GM10266 (cell line): ENCODE results near the gene MPV17L2.

Source experiments
- DNase-seq: peaks from one replicate; pipeline ENCODE4 v3.0.0; 2012; ENCODE audit errors: extremely low spot score
- TF ChIP-seq, protein P1 (sequence below): IDR thresholded peaks from 2 replicates; pipeline ENCODE4 v1.5.1; 2012; ENCODE audit warnings: mild to moderate bottlenecking, low read depth; ENCODE audit not compliant: control insufficient read depth, insufficient read depth; ENCODE audit errors: missing control alignments

The MPV17L2 gene

DNA sequence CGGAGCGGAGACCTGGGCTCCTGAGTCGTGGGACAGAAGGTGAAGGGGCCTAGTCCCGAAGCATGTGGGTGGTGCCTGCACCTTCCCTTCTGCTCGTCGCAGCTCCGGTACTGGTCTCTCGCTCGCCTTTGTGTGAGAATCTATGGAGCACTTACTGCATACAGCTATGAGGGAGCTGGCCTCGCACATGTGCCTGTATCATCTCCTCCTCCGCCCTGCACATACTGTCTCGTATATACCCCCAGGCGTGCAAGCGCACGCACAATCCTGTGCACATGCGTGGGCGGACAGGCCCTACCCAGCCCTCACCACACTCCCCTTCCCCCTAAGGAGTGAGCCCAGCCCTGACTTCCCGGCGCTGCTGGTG lies 31.4 kb upstream of the MPV17L2 start:
- no peak for DNase-seq
- TF ChIP-seq, protein P1, sequence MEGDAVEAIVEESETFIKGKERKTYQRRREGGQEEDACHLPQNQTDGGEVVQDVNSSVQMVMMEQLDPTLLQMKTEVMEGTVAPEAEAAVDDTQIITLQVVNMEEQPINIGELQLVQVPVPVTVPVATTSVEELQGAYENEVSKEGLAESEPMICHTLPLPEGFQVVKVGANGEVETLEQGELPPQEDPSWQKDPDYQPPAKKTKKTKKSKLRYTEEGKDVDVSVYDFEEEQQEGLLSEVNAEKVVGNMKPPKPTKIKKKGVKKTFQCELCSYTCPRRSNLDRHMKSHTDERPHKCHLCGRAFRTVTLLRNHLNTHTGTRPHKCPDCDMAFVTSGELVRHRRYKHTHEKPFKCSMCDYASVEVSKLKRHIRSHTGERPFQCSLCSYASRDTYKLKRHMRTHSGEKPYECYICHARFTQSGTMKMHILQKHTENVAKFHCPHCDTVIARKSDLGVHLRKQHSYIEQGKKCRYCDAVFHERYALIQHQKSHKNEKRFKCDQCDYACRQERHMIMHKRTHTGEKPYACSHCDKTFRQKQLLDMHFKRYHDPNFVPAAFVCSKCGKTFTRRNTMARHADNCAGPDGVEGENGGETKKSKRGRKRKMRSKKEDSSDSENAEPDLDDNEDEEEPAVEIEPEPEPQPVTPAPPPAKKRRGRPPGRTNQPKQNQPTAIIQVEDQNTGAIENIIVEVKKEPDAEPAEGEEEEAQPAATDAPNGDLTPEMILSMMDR: no peak

DNA sequence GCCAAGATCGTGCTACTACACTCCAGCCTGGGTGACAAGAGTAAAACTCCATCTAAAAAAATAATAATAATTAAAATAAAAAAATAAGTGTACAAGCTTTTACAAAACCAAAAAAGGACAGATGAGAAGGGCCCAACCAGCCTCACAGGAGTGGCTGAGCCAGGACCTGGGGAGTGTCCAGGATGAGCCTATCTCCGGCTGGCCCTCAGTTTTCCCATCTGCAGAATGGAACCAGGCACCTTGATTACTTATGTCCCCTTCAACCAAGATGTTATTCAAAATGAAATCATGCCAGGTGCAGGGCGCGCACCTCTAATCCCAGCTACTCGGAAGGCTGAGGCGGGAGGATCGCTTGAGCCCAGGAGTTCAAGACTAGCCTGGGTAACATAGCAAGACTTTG lies 28.9 kb upstream of the MPV17L2 start:
- TF ChIP-seq, protein P1: no peak
- DNase-seq: no peak

DNA sequence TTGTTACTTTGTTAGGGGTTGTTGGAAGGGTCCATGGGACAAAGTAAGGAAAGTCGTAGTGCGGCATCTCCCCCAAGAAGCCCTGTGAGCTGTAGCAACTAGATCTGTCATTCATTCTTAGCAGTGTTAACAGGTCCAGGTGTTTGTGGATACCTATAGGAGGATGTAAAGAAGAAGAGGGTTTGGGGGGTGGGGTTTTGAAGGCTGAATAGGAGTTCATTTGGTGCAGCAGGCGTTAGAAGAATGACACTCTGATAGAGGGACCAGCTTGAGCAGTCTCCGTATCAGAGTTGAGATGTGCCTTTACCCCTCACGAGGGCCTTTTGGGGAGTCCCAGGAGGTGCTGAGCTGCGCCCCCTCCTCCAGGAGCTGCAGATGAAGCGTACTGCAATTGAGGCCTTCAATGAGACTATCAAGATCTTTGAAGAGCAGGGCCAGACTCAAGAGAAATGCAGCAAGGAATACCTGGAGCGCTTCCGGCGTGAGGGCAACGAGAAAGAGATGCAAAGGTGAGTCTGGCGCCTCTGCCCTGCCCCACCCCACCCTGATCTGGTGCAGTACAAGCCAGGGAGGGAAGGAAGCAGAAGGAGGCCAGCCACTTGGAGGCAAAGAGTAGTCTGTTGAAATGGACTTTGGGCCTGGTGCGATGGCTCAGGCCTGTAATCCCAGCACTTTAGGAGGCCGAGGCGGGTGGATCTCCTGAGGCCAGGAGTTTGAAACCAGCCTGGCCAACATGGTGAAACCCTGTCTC lies 27.0 kb upstream of the MPV17L2 start:
- no peak for DNase-seq
- TF ChIP-seq, protein P1: no peak

DNA sequence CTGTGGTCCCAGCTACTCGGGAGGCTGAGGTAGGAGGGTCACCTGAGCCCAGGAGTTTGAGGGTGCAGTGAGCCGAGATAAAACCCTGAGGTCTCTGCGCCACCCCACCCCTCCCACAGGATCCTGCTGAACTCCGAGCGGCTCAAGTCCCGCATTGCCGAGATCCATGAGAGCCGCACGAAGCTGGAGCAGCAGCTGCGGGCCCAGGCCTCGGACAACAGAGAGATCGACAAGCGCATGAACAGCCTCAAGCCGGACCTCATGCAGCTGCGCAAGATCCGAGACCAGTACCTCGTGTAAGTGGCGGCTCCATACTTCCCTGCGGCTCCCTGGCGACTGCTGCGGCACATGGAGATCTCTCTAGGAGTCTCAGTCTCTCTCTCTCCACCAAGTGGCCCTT lies 26.0 kb upstream of the MPV17L2 start:
- TF ChIP-seq, protein P1: no peak
- DNase-seq: no peak

DNA sequence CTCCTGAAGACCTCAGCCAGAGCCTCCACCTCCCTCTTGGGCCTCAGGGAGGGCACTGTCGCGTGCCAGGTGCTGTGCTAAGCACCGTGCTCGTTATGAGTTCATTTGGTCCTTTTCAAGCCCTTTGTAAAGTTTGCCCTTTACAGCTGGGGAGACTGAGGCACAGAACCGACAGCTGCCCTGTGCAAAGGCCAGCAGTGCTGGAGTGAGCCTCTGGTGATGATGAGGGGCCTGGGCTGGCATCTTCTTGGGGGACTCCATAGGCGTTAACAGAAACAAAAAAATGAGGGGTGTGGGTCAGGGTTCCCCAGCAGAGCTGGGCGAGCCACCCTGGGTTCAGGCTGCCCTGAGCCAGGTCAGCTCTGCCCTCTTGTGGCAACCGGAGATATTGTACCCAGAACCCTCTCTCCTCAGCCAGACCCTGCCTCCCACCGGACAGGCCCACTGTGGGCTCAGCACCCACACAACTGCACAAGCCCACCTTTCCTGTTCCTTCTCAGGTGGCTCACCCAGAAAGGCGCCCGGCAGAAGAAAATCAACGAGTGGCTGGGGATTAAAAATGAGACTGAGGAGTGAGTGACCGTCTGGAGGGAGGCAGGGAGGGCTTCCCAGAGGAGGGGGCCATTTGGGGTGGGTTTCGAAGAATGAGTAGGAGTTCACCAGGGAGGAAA lies 24.9 kb upstream of the MPV17L2 start:
- peak; percentile 93 for DNase-seq
- TF ChIP-seq, protein P1: peak; percentile 84

DNA sequence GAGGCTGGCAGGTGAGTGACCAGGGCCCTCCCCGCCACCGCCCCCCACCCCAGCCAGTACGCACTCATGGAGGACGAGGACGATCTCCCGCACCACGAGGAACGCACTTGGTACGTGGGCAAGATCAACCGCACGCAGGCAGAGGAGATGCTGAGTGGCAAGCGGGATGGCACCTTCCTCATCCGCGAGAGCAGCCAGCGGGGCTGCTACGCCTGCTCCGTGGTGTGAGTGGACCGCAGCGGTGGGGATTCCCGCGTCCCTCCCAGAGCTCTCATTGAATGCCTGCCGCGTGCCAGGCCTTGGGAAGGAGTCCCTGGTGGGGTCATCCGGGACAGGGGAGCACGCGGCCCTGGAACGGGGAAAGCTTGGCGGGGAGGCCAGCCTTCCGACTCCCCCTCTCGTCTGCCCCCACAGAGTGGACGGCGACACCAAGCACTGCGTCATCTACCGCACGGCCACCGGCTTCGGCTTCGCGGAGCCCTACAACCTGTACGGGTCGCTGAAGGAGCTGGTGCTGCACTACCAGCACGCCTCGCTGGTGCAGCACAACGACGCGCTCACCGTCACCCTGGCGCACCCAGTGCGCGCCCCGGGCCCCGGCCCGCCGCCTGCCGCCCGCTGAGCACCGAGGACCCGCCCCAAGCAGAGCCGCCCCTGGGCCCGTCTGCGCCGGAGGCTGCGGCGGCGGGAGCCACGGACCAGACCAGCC lies 24.2 kb upstream of the MPV17L2 start:
- TF ChIP-seq, protein P1: no peak
- DNase-seq: no peak

DNA sequence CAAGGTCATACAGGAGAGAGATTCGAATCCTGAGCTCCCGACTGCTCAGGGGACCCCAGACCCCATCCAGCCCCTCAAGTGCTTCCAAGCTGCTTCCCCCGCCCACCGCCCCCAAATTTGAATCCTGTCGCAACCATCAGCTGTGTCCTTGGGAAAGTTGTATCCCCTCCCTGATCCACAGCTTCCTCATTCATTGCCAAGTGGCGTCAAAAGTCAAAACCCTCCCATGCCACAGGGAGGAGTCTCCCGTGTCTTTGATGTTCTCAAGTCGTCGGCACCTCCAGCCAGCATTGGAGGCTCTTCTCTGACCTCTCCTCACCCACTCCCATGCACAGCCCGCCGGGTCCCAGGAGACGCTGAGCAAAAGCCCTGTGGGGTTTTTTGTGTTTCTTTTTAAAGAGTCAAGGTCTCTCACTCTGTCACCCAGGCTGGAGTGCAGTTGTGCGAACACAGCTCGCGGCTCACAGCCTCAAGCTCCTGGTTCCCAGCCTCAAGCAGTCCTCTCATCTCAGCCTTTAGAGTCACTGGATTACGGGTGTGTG lies 22.2 kb upstream of the MPV17L2 start:
- TF ChIP-seq, protein P1: no peak
- DNase-seq: peak; percentile 89
